H1 (cell line): ENCODE measurements around the gene ADNP.
A peak's percentile ranks its signal among the peaks of the same experiment; 100 is the strongest.

Experiments
- ASH2L ChIP-seq: fragments of 200-600, 300-600 bp; sonication (generic); IDR thresholded peaks from one replicate; pipeline ENCODE4 v1.7.1; 2017; ENCODE audit warnings: low read length
- CBX8 ChIP-seq: fragments of 300-800, 300-1000 bp; sonication (generic); IDR thresholded peaks from 2 replicates; pipeline ENCODE4 v1.7.1; 2016; ENCODE audit warnings: low read depth, low read length, borderline replicate concordance
- CEBPB ChIP-seq: IDR thresholded peaks from 2 replicates; pipeline ENCODE4 v1.6.1; 2012; ENCODE audit warnings: low read depth, low read length
- CTBP2 ChIP-seq: IDR thresholded peaks from 2 replicates; pipeline ENCODE4 v1.7.0; 2011; ENCODE audit warnings: borderline replicate concordance, mild to moderate bottlenecking, moderate library complexity, mixed read lengths, low read length; ENCODE audit not compliant: insufficient read depth, insufficient read length
- CTCF ChIP-seq, 3 experiments: IDR thresholded peaks; 1 replicate in 2 of 3; 2 replicates in 1 of 3; pipeline versions ENCODE4 v1.5.1 to v1.6.1; 2011; ENCODE audit warnings: low read length in 3 of 3, mild to moderate bottlenecking in 3 of 3, inconsistent platforms in 2 of 3, low read depth in 1 of 3, moderate library complexity in 1 of 3; ENCODE audit not compliant: insufficient read depth in 1 of 3; ENCODE audit errors: control extremely low read depth in 1 of 3
- EP300 ChIP-seq, 2 experiments: IDR thresholded peaks; 1 replicate in 1 of 2; 2 replicates in 1 of 2; pipeline ENCODE4 v1.6.1; 2011 to 2012; ENCODE audit warnings: low read depth in 2 of 2, low read length in 2 of 2, mild to moderate bottlenecking in 2 of 2, borderline replicate concordance in 1 of 2, inconsistent platforms in 1 of 2, moderate library complexity in 1 of 2
- EZH2 ChIP-seq: fragments of 200-600 bp; sonication (generic); IDR thresholded peaks from 2 replicates; pipeline ENCODE4 v1.7.1; 2012; ENCODE audit warnings: low read depth, mild to moderate bottlenecking, moderate library complexity, low read length, inconsistent platforms; ENCODE audit not compliant: severe bottlenecking
- POLR2AphosphoS5 ChIP-seq: IDR thresholded peaks from 2 replicates; pipeline ENCODE4 v1.6.1; 2011; ENCODE audit warnings: low read depth, low read length
- SIN3A ChIP-seq, 2 experiments: IDR thresholded peaks in 1 of 2; conservative IDR thresholded peaks in 1 of 2; 2 replicates each; pipeline ENCODE4 v1.6.1; 2011 to 2012; ENCODE audit warnings: low read length in 2 of 2, improper control_type of control experiment in 1 of 2, low read depth in 1 of 2, mild to moderate bottlenecking in 1 of 2
- SP1 ChIP-seq: IDR thresholded peaks from 2 replicates; pipeline ENCODE4 v1.6.1; 2011; ENCODE audit warnings: low read depth, low read length

DNA sequence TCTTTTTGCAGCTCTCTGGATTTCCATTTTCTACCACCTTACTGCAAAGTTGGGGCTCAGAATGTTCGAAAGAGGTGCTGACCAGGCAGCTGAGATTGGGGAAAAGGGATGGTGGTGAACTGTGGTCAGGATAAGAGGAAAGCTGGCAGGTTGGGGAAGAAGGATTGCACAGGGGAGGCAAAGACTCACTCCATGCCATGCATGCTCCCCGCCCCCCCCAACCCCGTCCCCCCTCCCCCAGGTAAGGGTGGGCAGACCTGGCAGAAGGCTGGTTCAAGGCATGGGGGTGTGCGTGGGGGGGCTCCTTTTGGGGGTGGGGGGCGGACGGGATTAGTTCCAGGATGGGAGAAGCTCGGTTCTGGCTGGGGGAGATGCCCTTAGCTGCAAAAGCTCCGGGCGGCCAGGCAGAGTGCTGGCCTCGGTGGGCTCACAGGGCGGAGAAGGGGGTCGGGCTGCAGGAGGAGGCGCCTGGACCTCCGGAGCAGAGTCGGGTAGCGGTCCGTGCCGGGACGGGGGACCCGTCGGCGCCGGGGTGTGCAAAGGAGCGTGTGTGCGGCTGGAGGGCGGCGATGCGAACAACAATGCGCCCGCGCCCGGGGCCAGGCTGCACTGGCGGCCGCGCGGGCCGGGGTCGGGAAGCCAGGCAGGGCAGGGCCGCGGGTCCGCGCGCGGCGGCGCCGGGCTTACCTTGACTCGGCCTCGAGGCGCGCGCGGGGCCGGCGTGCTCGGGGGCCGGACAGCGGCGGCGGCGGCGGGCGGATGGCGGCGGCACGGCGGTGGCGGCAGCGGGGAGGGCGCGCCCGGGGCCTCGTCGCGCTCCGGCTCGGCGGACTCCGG, 880 bp downstream of the ADNP start:
- TF ChIP-seq EZH2 (no peak), EP300 (IDR thresholded peaks at IDR 0.05; ENCODE audit: borderline replicate concordance in 1 of 2, low read depth in 2 of 2, low read length in 2 of 2) (no peak), CTBP2 (no peak), SP1 (no peak), POLR2AphosphoS5 (peak; percentile 75), CEBPB (no peak), CTCF (IDR thresholded peaks at IDR 0.05; ENCODE audit: control extremely low read depth in 1 of 3, insufficient read depth in 1 of 3, low read depth in 1 of 3, low read length in 3 of 3) (no peak), SIN3A (conservative IDR thresholded peaks at IDR 0.05 in 1 of 2, IDR thresholded peaks at IDR 0.05 in 1 of 2; ENCODE audit: low read depth in 1 of 2, low read length in 2 of 2) (no peak), ASH2L (no peak), CBX8 (no peak)
